HG03064 (cell line): ENCODE results near the gene RDH14.

Experiments used
- ATAC-seq: cut with Tn5 transposase; IDR thresholded peaks from one replicate; pipeline ENCODE4 v1.9.1; 2021; ENCODE audit warnings: low read depth; ENCODE audit not compliant: unreplicated experiment

RDH14 gene

DNA sequence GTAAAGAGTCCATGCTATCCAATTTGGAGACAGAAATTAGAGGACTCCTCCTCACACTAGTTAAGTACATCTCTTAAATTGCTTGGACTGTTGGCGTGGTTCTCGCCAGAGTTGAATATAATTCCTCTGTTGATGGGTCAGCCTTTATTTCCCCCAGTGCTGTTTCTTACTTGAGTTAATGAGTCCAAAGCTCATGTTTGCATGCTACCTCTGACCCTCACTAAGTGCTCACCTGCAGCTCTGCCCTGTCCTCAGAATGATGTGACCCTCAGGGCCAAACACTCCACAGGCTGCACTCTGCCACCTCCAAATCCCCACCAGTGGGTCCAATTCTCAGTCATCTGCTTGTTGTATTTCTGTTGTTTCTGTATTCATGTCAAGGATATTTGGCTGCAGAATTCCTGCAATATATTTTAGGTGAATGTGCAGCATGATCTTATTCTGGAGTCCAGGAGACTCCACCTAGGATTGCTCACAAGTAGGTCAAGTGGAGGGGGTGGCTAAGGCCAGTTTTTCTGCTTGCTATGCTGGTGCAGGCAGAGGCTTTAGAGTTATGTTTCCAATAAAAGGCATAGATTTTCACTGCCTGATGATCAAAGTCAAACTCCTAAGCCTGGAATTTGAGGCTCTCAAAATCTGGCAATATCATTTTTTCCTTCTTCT lies 37.8 kb downstream of the RDH14 start:
- no peak for ATAC-seq

GRCh38 chr2:18520451-18521425 lies 39.7 kb downstream of the RDH14 start:
- no peak for ATAC-seq

- ATAC-seq, result no peak
Observed at GRCh38 chr2:18519914-18520450, 40.5 kb downstream of the RDH14 start.

- no peak for ATAC-seq
Observed at GRCh38 chr2:18518116-18519111, 42.0 kb downstream of the RDH14 start.

DNA sequence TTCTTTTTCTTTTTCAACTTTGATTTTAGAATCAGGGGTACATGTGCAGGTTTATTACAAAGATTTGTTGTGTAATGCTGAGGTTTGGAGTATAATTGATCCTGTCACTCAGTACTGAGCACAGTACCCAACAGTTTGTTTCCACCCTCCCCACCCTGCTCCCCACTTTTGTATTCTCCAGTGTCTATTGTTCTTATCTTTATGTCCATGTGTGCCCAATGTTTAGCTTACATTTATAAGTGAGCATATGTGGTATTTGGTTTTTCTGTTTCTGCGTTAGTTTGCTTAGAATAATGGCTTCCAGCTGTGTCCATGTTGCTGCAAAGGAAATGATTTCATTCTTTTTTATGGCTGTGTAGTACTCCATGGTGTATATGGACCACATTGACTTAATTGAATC lies 43.1 kb downstream of the RDH14 start:
- ATAC-seq, result no peak

- no peak for ATAC-seq
Observed at GRCh38 chr2:18516112-18516511, 44.3 kb downstream of the RDH14 start.

DNA sequence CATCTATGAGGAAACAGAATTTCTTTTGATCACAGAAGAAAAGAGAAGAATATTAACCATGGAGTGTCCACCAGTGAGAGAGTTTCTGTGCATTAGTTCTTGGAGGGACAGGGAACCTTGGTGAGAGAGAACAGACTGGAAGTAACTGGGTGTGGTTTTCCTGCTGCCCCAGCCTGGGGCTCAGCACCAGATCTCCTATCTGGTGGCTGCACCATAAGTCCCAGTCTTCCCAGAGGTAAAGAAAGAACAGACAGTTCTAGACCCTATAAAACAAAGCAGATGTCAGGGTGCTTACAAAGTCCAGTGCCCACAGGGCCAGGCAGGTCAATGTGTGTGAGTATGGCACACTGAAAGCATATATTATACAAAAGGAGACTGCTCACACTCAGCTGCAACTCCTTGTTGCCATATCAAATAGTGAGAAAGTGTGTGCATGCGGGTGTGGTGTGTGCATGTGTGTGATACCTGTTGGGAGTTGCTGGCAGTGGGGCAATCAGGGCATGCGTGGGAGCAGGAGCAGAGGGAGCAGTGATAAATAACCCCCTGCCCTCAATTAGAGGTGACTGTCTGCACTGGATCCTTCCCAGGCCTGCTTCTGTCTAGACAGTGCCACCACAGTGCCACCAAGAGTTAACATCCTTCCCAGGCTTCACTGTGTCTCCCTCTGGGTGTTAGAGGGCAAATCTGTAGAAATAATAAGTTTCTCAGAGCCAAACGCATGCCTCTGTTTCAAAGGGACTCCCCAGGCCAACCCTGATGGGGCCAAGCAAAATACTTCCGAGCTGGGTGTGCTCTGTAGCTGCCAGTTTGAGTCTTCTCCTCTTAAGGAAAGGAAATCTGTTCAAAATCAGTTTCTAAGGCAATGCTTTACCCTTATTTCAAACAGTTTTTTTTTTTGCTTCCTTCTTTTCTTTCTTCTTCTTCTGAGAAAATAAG lies 45.7 kb downstream of the RDH14 start:
- no peak for ATAC-seq

DNA sequence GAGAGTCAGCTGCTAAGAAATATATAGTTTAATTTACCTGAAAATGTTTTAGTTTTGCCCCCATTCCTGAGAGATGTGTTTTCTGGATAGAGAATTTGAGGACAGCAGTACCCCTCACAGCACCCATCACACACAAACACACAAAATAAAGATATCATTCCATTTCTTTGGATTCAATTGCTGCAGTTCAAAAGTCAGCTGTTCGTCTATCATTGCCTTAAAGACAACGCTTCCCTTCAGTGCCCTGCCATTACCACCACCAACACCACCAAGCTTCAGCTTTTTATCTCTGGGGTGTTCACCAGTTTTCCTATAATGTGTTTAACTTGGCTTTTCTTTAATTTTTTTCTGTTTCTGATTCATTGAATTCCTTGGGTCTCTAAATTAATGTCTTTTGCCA lies 49.7 kb downstream of the RDH14 start:
- no peak for ATAC-seq

GRCh38 chr2:18506883-18507509 lies 53.5 kb downstream of the RDH14 start:
- no peak for ATAC-seq

DNA sequence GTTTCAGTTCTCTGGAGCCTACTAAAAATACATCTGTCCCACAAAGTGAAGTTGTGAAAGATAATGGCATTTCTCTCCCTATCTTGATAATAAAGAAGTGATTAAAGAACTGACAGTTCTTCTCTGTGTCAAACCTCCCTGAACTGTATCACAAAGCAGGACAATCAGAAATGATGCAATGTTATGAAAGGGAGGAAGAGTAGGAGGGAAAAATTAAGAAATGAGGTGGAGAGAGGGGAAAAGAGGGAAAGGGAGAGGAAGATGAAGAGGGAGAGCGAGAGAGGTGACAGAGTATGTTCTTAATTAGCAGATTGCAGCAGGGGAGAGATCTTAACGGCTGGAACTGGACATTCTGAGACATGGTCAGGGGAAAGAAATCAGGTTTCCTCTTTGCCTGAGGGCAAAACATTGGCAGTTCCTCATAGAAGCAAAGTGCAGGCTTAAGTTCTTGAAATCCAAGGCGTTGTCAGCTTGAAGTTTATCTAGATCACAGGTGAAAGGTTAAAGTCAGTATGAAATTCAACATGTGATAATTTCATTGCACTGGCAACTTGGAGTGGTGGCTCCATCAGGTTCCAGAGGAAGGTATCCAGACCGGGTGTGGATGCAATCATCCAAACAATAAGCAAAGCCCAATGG lies 54.6 kb downstream of the RDH14 start:
- no peak for ATAC-seq
